Inflammatory macrophage treated with lipopolysaccharide for 1 hour (primary cell): Measurements from ENCODE around the gene RPS18.

Experiments used
- DNase-seq, 2 donors: peaks; one replicate each; pipeline ENCODE4 v3.0.0-alpha.2; 2020 to 2022

Gene RPS18

GRCh38 chr6:33289784-33290315, 18.0 kb downstream of the RPS18 start:
- DNase-seq, result no peak

GRCh38 chr6:33290459-33290858, 18.6 kb downstream of the RPS18 start:
- no peak for DNase-seq

DNA sequence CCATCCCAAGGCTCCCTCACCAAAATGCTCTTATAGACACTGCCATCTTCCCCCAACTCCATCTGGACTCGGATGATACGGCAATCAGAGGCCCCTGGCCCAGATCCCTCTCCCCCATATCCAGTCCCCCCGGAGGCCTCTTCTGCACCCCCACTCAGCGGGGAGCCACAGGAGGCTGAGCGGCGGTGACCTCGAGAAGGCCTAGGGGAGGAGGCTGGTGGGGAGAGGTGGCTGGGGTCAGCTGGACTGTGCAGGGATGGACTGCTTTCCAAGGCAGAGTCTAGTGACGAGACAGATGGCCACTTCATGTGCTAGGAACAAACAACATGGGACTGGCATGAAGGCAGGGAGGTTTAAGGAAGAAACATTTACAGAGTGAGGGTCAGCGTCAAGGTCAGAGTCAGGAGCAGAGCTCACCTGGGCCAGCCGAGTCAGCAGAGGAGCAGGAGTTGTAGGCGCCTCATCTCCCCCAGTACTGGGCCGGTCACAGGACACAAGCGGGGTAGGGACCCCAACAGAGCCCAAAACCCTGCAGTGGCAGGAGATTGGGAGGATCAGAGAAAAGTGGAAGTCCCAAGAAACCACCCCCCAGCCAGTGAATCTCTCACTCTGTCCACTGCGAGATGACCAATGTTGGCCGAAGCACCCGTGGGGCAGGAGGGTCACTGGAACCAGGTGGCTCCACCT, 21.3 kb downstream of the RPS18 start:
- no peak for DNase-seq

GRCh38 chr6:33294086-33294823, 22.4 kb downstream of the RPS18 start:
- DNase-seq, result no peak

DNA sequence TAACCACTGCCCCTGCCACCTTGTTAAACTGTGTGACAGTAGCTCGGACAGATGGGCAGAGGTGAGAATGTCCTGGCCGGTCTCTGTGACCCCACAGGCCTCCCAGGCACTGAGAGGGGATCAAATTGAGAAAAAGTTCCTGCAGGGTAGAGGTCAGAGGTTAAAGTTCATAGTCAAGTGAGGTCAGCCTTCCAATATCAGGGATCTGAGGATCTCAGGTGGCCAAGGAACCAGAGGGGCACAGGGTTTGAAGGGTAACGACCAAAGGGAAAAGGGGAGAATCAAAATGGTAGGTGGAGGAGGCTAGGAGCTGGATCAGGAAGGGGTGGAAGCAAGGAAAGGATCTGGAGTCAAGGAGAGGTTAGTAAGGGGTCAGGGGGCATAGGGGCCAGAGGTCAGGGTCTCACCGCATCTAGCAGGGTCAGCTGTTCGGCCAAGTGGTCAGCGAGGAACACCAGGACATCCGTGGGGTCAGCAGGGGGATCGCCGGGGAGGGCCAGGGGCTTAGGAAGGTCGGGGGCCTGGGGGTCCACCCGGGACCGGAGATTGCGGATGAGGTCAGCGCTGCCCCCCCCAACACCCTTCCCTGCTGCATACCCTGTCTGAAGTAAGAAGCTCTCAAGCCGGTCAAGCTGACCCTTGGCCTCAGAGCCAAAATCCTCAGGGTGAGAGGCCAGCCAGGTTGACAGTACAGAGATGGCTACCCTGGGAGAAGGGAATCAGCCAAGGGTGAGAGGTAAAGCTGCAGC, 23.9 kb downstream of the RPS18 start:
- no peak for DNase-seq

DNA sequence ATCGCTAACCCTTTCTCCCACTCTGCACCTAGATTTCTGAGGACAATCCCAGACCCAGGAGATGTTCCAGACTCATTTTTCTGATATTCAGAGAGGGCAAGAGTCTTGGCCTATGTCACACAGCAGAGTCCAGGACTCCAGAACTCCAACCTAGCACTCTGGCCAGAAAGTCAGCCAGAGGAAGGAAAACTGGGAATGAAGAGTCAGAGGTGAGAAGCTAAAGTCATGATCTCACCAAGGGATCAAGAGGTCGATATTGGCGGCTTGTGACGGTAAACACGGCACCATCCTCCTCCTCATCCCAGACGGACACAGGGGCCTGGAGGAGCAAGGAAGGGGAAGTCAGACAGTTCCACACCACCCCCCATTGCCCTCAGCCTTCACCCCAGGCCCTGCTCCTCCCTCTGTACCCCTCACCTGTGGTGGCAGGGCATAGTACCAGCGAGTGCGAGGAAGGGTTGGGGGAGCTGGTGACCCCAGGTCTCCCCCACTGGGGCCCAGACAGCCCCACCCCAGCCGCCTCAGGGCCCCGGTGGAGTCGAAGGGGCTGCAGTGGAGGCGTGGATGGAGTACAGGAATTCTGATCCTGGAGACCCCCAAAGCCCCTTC, 25.0 kb downstream of the RPS18 start:
- no peak for DNase-seq

- DNase-seq, result peak in 1 of 2 donors; percentile 12
These were observed 25.6 kb downstream of the RPS18 start for GRCh38 chr6:33297406-33297955.

DNA sequence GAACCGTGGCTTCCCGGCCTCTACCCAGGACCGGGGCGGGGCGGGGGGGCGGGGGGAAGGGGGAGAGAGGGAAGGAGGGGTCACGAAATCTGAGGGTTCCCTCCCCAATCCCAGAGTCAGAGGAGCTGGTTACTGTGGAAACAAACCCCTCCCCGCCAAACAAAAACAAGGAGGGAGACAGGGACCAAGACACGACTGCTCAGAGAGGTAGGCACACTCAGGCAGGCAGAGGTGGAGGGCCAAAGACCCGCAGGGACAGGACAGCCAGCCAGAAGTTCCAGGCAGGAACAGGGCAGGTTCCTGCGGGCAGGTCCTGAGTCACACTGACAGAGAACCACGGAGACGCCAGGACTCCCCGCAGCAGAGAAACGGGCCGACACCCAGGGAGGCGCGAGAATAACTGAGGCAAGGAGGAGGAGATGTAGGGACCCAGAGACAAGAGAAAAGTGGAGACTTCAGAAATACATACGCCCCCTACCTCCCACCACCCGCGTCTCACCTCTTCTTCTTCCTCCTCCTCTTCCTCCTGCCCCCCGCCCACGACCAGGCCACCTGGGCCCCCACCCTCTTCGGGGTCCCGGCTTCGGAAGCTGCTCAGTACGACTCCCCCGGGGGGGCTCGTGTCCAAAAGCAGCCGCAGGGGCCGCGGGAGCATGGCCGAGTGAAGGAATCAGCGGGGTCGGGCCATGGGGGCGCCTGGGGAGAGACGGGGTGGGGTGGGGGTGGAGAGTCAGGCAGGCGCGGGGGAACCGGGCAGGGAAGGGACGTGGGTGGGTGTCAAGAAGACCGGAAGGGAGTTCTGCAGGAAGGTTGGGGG, 26.3 kb downstream of the RPS18 start:
- peak; percentile 74 for DNase-seq

GRCh38 chr6:33298773-33299236, 26.9 kb downstream of the RPS18 start, which contains the start of gene RGL2:
Gene RGL2, minus strand, starts transcription at chr6:33298942. Its CDS starts 332 bp downstream, at chr6:33298610.
- peak in 1 of 2 donors; percentile 57 for DNase-seq

DNA sequence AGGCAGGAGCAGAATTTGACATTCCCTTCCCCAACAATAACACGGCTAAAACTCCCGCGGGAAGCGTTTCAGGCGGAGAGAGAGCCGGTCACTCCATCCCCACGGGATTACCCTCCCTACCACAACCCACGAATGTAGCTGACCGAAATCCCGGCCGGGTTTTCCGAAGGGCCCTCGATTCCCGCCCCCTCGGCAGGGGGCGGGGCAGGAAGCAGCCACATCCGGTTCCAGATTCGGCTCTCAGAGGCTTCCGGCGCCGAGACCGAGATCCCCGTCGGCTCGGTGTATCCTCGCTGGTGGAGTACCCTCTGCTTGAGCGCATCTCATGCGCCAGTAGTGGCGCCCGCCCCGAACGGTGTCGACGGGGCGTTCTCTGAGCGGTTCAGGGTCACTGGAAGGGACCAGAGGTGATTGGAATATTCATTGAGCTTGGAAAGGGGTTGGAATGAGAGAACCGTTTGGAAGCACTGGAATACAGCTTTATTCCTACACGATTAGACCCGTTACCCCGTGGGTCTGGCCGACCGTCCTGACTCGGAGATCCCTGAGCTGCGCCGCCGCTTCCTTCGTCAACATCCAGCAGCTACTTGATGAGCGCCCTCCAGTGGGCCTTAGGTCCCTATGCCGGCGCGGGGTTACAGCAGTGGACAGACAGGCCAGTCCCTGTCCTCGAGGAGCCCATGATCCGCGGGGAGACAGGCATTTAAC, 27.5 kb downstream of the RPS18 start:
- peak; percentile 93 to 97 for DNase-seq

GRCh38 chr6:33301877-33302276, 30.0 kb downstream of the RPS18 start:
- no peak for DNase-seq

- DNase-seq, result no peak
These were observed 32.3 kb downstream of the RPS18 start for GRCh38 chr6:33304216-33304615.

DNA sequence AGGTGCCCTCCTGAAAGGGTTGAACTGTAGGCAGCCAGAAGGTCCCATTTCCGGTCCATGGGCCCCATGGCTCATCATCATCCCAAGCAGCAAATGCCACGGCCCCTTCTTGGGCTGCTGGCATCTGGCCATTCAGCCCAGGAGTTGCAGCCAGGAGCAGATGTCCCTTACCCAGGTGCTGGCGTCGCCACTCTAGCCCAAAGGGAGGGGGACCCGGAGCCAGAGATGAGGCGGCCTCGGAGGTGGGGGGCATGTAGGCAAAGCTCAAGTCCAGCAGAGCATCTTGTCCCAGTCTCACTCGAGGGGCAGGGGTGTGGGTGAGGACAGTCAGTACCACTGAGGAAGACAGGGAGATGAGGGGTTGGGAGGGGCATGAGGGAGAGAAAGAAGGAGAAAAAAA, 33.2 kb downstream of the RPS18 start:
- DNase-seq, result no peak

DNA sequence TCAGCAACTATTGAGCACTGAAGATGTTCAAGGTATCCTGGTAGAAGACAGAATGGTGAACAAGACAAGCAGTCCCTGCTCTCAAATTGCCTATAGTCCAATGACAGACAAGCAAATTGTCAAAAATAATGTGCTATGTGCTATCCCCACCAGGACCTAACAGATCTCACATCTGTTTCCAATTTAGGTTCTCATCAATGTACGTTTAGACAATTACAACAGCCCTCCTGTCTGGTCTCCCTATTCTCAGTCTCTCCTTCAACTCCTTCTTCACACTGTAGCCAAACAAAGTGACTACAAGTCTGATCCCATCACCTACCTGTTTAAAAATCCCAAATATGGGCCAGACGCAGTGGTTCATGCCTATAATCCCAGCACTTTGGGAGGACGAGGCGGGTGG, 34.5 kb downstream of the RPS18 start:
- DNase-seq, result no peak

DNA sequence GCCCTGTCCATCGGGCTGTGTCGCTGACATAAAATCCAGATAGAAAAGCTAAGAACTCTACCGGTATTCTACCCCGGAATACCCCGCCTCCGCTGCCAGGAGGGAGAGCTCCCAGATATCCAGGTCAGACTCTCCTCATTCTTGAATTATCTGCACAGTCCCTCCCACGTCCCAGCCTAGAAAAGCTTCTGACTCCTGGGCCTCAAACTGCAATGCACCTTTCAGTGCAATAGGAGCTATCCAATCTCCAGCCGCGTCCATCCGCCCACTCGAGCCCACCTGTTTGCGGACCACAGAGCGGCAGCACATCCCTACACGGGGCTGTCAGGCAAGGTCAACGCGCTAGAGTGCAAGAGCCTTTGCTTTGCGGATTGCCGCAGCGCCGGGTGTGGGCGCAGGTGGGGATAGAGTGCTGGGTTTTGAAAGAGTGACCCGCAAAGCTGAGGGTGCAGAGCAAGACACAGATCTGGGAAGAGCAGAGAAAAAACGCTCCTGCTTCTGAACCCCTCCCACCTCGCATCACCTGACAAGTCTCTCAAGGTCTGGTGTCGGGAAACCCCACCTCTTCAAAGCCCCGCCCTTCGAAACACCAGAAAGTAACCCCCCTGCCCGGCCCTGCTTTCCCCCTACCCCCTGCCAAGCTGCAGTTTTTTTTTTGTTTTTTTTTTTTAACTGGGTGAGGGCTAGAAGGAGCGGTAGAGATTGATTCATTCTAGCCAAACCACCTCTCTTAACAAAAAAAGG, 40.7 kb downstream of the RPS18 start:
- DNase-seq, result peak; percentile 59 to 82

DNA sequence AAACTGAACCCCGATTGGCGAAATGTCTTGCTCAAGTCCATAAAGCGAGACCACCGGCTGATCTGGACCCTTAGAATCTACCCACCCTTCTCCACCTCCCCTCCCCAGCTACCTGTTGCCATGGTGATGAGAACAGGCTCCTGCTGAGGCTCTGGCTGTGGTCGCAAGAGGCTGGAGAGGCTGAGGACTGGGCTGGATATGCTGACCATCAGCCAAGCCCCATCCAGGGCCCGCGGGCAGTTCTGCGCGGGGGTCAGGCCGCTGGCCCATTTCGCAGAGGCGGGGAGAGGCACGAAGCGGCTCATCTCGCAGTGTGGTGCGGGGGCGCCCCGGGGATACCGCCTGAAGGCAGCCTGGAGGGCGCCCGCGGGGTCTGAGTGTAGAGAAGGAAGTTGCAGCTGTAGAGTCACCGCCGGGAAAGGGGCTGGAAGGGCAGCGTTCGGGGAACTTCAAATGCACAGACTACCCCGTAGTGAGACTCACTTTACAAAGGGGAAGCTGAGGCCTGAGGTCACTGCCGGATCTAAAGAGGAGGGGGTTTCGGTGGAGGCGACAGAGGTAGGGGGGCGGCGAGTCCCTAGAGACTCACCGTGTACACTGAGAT, 41.3 kb downstream of the RPS18 start:
- DNase-seq, result peak; percentile 77 to 80

DNA sequence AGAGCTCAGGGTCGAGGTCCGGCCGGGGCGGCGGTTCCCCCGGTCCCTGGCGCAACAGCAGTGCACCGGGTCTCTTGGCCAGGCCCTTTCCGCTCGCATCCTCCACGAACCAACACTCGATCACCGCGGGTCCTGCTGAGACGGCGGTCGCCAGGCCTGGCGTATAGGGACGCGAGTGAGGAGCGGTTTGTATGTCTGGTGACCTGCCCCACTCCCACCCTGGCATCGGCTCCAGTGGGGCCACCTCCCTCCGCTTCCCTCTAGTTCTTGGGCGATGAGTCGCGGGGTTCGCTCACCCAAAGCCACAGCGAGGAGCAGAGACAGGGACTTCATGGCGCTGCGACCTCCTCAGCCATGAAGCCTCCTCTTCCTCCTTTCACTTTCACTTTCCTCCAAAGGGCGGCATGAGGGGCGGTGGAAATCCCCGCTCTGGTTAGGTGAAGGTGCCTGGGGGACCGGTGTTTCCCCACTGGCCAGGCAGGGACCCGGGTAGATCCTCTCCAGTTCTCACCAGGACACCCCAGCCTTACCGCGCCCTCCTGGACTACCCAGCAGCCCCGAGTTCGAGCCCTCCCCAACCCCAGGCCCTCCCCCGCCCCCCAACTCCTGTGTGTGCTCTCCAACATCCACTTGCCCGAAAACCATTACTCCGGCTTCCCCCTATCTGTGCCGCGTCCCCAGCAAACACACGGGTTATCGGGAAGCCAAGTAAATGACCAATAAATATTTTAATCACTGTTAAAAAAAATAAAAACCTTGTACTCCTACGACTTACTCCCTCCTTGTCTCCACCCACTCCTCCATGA, 42.0 kb downstream of the RPS18 start, which contains the start of gene TAPBP:
Gene TAPBP (minus strand): TSS at position 370 of the 806 bp plus-strand sequence. CDS start 37 bp downstream, at position 333.
- DNase-seq, result peak; percentile 86 to 91

DNA sequence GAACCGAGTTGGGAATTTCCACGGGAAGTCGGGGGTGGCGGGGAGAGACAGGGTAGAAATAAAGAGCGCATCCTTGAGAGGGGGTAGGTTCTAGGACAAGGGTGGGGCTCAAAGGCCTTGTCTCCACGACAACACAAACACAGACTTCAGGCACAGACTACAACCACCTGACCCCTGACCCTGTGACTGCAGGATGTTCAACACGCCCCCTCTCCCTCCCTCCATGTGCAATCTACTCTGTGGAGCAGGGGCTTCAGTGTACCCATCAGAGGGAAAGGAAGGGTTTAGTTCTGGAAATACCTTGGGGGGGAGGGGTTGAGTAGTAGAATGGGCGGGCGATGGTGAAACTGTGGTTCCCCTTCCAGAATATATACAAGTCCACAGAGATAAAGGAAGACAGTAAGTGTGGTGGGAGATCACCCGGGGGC, 42.7 kb downstream of the RPS18 start:
- peak; percentile 97 to 98 for DNase-seq
